Retinal pigment epithelial cell (primary cell): ENCODE measurements around the gene PIEZO1.
A peak's percentile ranks its signal among the peaks of the same experiment; 100 is the strongest.

ENCODE experiments used
- DNase-seq: peaks from one replicate; pipeline ENCODE4 v3.0.0-alpha.2; 2010; ENCODE audit warnings: low read depth
- H3K4me3 ChIP-seq: 2 replicates; pipeline ENCODE4 v1.5.1; 2011; ENCODE audit warnings: mild to moderate bottlenecking, low read length, control low read depth, moderate library complexity
- CTCF ChIP-seq: conservative IDR thresholded peaks from 2 replicates; pipeline ENCODE4 v1.5.1; 2011; ENCODE audit warnings: low read depth, low read length, control low read depth, inconsistent platforms

The PIEZO1 gene

GRCh38 chr16:88739139-88739976 lies 45.7 kb downstream of the PIEZO1 start:
- H3K4me3 ChIP-seq: no peak overlapping the region
- TF ChIP-seq CTCF: no peak
- DNase-seq: no peak

- no peak for DNase-seq
- no peak overlapping the region for H3K4me3 ChIP-seq
- TF ChIP-seq CTCF: no peak
Measured at GRCh38 chr16:88738151-88739084, 46.6 kb downstream of the PIEZO1 start.

- H3K4me3 ChIP-seq: no peak overlapping the region
- peak; percentile 78 for TF ChIP-seq CTCF
- DNase-seq: no peak
Measured at GRCh38 chr16:88737298-88738150, 47.5 kb downstream of the PIEZO1 start.

- DNase-seq: no peak
- no peak for TF ChIP-seq CTCF
- H3K4me3 ChIP-seq: no peak overlapping the region
Measured at GRCh38 chr16:88736496-88736895, 48.5 kb downstream of the PIEZO1 start.

- DNase-seq: no peak
- no peak for TF ChIP-seq CTCF
- H3K4me3 ChIP-seq: no peak overlapping the region
Measured at GRCh38 chr16:88736088-88736487, 48.9 kb downstream of the PIEZO1 start.

GRCh38 chr16:88735616-88736015 lies 49.4 kb downstream of the PIEZO1 start:
- TF ChIP-seq CTCF: no peak

More at GRCh38 chr16:88735616-88736015, 49.4 kb downstream of the PIEZO1 start:
- DNase-seq: no peak
- H3K4me3 ChIP-seq: no peak overlapping the region
